Fibroblast of lung (primary cell): Measurements from ENCODE around the gene PNPLA3. TPM values are rescaled to one million over a fixed set of nuclear protein-coding genes. Genes with fewer than 3 reads are reported as not detected.

Experiments
- DNase-seq, 2 donors: peaks; one replicate each; pipeline versions ENCODE4 v3.0.0 to v3.0.0-alpha.2; 2010; ENCODE audit warnings: low read depth in 2 of 2
- H2AFZ ChIP-seq: 2 replicates; pipeline ENCODE4 v1.5.1; 2012; ENCODE audit warnings: low read length, control low read depth, inconsistent platforms
- H3K27ac ChIP-seq: 2 replicates; pipeline ENCODE4 v1.5.1; 2011; ENCODE audit warnings: low read length, control low read depth; ENCODE audit not compliant: insufficient read depth
- H3K27me3 ChIP-seq: 2 replicates; pipeline ENCODE4 v1.5.1; 2011; ENCODE audit warnings: mild to moderate bottlenecking, low read length; ENCODE audit not compliant: control insufficient read depth, insufficient read depth
- H3K36me3 ChIP-seq: 2 replicates; pipeline ENCODE4 v1.5.1; 2011; ENCODE audit warnings: low read length; ENCODE audit not compliant: control insufficient read depth, insufficient read depth
- H3K4me1 ChIP-seq: 2 replicates; pipeline ENCODE4 v1.5.1; 2011; ENCODE audit warnings: low read length; ENCODE audit not compliant: control insufficient read depth, insufficient read depth; ENCODE audit errors: extremely low read depth
- H3K4me2 ChIP-seq: 2 replicates; pipeline ENCODE4 v1.5.1; 2011; ENCODE audit warnings: low read length, control low read depth; ENCODE audit not compliant: insufficient read depth; ENCODE audit errors: extremely low read depth
- H3K4me3 ChIP-seq, 4 experiments: fragments of 200-600 bp in 1 of 4; sonication (generic) in 1 of 4; replicated peaks in 1 of 4; 2 replicates each; pipeline ENCODE4 v1.5.1; 2011 to 2016; ENCODE audit warnings: low read length in 4 of 4, low read depth in 3 of 4, mild to moderate bottlenecking in 3 of 4, control low read depth in 2 of 4, inconsistent platforms in 1 of 4, mixed read lengths in 1 of 4; ENCODE audit not compliant: insufficient read depth in 1 of 4; ENCODE audit errors: control extremely low read depth in 1 of 4
- H3K79me2 ChIP-seq: 2 replicates; pipeline ENCODE4 v1.5.1; 2012; ENCODE audit warnings: mild to moderate bottlenecking, low read length, inconsistent platforms; ENCODE audit not compliant: control insufficient read depth, insufficient read depth
- H3K9ac ChIP-seq: 2 replicates; pipeline ENCODE4 v1.5.1; 2011; ENCODE audit warnings: mild to moderate bottlenecking, low read length, control low read depth; ENCODE audit not compliant: insufficient read depth
- H3K9me3 ChIP-seq: 2 replicates; pipeline ENCODE4 v1.5.1; 2012; ENCODE audit warnings: low read depth, low read length; ENCODE audit not compliant: control insufficient read depth, insufficient read depth
- H4K20me1 ChIP-seq: 2 replicates; pipeline ENCODE4 v1.5.1; 2011; ENCODE audit warnings: low read length; ENCODE audit not compliant: control insufficient read depth, insufficient read depth; ENCODE audit errors: extremely low read depth
- EZH2 ChIP-seq: IDR thresholded peaks from 2 replicates; pipeline ENCODE4 v1.5.1; 2012; ENCODE audit warnings: low read length, control low read depth, mild to moderate bottlenecking; ENCODE audit errors: missing control alignments
- polyA plus RNA-seq, 2 donors: library from polyadenylated mRNA; depleted of rRNA in 1 of 2; stranded (reverse) in 1 of 2; unstranded in 1 of 2; fragments of >200 nt; gene quantifications; 2 replicates each; pipeline ENCODE4 v1.2.1, GENCODE V29; 2011 to 2012; ENCODE audit warnings: missing spikeins in 1 of 2
- total RNA-seq: library from RNA; depleted of rRNA; stranded (reverse); fragments of >200 nt; gene quantifications from 2 replicates; pipeline ENCODE4 v1.2.1, GENCODE V29; 2014
- TF ChIP-seq, protein P1 (sequence below), 2 donors: IDR thresholded peaks in 1 of 2; conservative IDR thresholded peaks in 1 of 2; 1 replicate in 1 of 2; 2 replicates in 1 of 2; pipeline ENCODE4 v1.5.1; 2011 to 2012; ENCODE audit warnings: low read length in 2 of 2, control low read depth in 1 of 2, inconsistent platforms in 1 of 2, low read depth in 1 of 2, mild to moderate bottlenecking in 1 of 2

PNPLA3 gene
- total and polyA plus RNA-seq, 2 donors (not counting 1 experiment from before 2014, with no cell fraction given) = 6.8 to 12.6 TPM

DNA sequence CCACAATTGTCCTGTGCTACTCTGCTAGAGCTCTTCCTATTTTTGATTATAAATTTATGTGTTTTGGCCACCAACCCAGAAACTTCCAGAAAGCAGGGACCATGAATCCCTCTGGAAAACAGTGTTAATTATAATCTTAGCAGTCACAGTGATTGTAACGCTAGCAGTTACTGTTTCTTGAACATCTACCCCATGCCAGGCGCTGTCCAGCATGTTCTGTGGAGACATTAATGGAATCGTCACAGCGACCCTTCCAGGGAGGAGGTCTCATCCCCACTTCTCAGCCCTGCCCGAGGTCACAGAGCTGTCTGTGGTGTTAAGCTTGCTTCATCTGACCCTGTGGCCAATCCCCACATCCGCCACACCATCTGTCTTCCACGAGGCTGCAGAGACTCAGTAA is 17.9 kb upstream of the PNPLA3 start:
- no peaks in the 10 kb centered on the region for H3K9me3 ChIP-seq
- no peak for TF ChIP-seq EZH2
- TF ChIP-seq, protein P1, sequence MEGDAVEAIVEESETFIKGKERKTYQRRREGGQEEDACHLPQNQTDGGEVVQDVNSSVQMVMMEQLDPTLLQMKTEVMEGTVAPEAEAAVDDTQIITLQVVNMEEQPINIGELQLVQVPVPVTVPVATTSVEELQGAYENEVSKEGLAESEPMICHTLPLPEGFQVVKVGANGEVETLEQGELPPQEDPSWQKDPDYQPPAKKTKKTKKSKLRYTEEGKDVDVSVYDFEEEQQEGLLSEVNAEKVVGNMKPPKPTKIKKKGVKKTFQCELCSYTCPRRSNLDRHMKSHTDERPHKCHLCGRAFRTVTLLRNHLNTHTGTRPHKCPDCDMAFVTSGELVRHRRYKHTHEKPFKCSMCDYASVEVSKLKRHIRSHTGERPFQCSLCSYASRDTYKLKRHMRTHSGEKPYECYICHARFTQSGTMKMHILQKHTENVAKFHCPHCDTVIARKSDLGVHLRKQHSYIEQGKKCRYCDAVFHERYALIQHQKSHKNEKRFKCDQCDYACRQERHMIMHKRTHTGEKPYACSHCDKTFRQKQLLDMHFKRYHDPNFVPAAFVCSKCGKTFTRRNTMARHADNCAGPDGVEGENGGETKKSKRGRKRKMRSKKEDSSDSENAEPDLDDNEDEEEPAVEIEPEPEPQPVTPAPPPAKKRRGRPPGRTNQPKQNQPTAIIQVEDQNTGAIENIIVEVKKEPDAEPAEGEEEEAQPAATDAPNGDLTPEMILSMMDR (conservative IDR thresholded peaks at IDR 0.05 in 1 of 2, IDR thresholded peaks at IDR 0.05 in 1 of 2; ENCODE audit: low read depth in 1 of 2, low read length in 2 of 2) = no peak
- no peak overlapping the region for H3K27ac ChIP-seq
- H2AFZ ChIP-seq = no peak overlapping the region
- H3K9ac ChIP-seq = no peak overlapping the region
- no peaks in the 10 kb centered on the region for H3K79me2 ChIP-seq
- H4K20me1 ChIP-seq = no peaks in the 10 kb centered on the region
- no peaks in the 10 kb centered on the region for H3K36me3 ChIP-seq
- no peak overlapping the region for H3K4me2 ChIP-seq
- H3K4me3 ChIP-seq = no peak overlapping the region
- peaks cover 8% of the 10 kb centered on the region for H3K4me1 ChIP-seq
- peaks cover 5% of the 10 kb centered on the region for H3K27me3 ChIP-seq
- no peak for DNase-seq

DNA sequence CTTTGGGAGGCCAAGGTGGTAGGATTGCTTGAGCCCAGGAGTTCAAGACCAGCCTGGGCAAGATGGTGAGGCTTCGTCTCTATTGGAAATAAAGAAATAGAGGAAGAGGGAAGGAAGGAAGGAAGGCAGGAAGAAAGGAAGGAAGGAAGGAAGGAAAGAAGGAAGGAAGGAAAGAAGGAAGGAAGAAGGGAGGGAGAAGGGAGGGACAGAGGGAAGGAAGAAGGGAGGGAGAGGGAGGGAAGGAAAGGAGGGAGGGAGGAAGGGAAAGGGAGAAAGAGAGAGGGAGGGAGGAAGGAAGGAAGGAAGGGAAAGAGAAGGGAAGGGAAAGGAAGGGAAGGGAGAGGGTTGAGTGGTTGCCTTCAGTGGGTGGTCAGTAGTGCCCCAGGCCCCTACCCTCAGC is 13.9 kb upstream of the PNPLA3 start:
- Histone ChIP-seq H3K36me3 (no peaks in the 10 kb centered on the region), H4K20me1 (no peaks in the 10 kb centered on the region), H2AFZ (no peak overlapping the region), H3K9ac (no peak overlapping the region), H3K4me3 (no peak overlapping the region), H3K9me3 (no peaks in the 10 kb centered on the region), H3K27ac (no peak overlapping the region), H3K4me1 (no peaks in the 10 kb centered on the region), H3K79me2 (no peaks in the 10 kb centered on the region), H3K4me2 (no peak overlapping the region), H3K27me3 (peaks cover 12% of the 10 kb centered on the region)
- no peak for DNase-seq
- TF ChIP-seq EZH2 = no peak
- TF ChIP-seq, protein P1 (conservative IDR thresholded peaks at IDR 0.05 in 1 of 2, IDR thresholded peaks at IDR 0.05 in 1 of 2; ENCODE audit: low read depth in 1 of 2, low read length in 2 of 2) = no peak

DNA sequence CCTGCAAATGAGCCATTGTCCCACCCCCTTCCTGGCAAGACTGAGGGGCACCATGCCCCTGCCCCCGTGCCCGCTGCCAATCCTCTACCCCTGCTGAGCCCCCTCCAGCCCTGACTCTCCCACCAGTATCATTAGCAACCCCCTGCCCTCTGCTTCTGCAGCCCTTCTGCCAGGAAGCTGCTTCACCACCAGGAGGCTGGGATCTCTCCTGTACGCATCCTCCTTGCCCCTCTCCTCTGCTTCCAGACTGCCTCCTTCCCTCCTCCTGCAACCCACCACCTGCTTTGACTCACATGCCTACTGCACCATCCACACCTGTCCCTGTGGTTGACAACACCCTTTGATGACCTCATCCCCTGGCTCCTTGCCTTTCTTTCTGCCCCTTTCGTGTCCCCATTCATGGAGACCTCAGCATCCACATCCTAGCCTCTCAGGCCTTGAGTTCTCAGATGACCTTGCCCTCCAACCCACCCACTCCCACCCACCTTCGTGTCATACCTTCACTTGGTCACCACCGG is 13.4 kb upstream of the PNPLA3 start:
- Histone ChIP-seq H2AFZ (no peak overlapping the region), H3K4me1 (no peaks in the 10 kb centered on the region), H3K27ac (no peak overlapping the region), H3K9ac (no peak overlapping the region), H3K79me2 (no peaks in the 10 kb centered on the region), H3K4me2 (no peak overlapping the region), H3K9me3 (no peaks in the 10 kb centered on the region), H3K4me3 (no peak overlapping the region), H3K36me3 (no peaks in the 10 kb centered on the region), H3K27me3 (peaks cover 12% of the 10 kb centered on the region), H4K20me1 (no peaks in the 10 kb centered on the region)
- TF ChIP-seq, protein P1 (conservative IDR thresholded peaks at IDR 0.05 in 1 of 2, IDR thresholded peaks at IDR 0.05 in 1 of 2; ENCODE audit: low read depth in 1 of 2, low read length in 2 of 2) = no peak
- no peak for TF ChIP-seq EZH2
- no peak for DNase-seq
